HepG2 (cell line): ENCODE measurements around the gene SPSB2. TPM values are rescaled to one million over a fixed set of nuclear protein-coding genes. Genes with fewer than 3 reads are reported as not detected.

Source experiments
- ASH2L ChIP-seq: fragments of 300-600, 200-600 bp; sonication (generic); IDR thresholded peaks from 2 replicates; pipeline ENCODE4 v1.7.0; 2017; ENCODE audit warnings: low read depth, mild to moderate bottlenecking, moderate library complexity, mixed read lengths, low read length; ENCODE audit not compliant: insufficient read length
- ATF4 ChIP-seq, 2 experiments: fragments of 450-650 bp in 1 of 2; sonication (generic) in 1 of 2; formaldehyde crosslinking; IDR thresholded peaks; 2 replicates each; pipeline versions ENCODE4 v1.5.0 to v1.8.0; 2020 to 2022; ENCODE audit warnings: mild to moderate bottlenecking in 1 of 2, missing genetic modification reagents in 1 of 2
- BCL6 ChIP-seq: IDR thresholded peaks from 2 replicates; pipeline ENCODE4 v1.6.1; 2016; ENCODE audit warnings: missing genetic modification reagents, missing compliant biosample characterization
- CHD2 ChIP-seq: IDR thresholded peaks from 2 replicates; pipeline ENCODE4 v1.6.1; 2011; ENCODE audit warnings: low read depth, low read length, improper control_type of control experiment
- ELF3 ChIP-seq: IDR thresholded peaks from 2 replicates; pipeline ENCODE4 v1.6.1; 2016; ENCODE audit warnings: missing genetic modification reagents, missing compliant biosample characterization
- ELK4 ChIP-seq: sonication (generic); formaldehyde crosslinking; IDR thresholded peaks from 2 replicates; pipeline ENCODE4 v1.9.0; 2021; ENCODE audit warnings: missing genetic modification reagents, borderline replicate concordance
- KAT8 ChIP-seq: IDR thresholded peaks from 2 replicates; pipeline ENCODE4 v1.6.1; 2016; ENCODE audit warnings: missing genetic modification reagents, missing compliant biosample characterization
- KDM3A ChIP-seq: IDR thresholded peaks from 2 replicates; pipeline ENCODE4 v1.6.1; 2018; ENCODE audit warnings: low read depth, missing compliant biosample characterization
- NONO ChIP-seq, 2 experiments: fragments of 450-650 bp in 1 of 2; sonication (generic) in 1 of 2; formaldehyde crosslinking in 1 of 2; IDR thresholded peaks in 1 of 2; conservative IDR thresholded peaks in 1 of 2; 2 replicates each; pipeline versions ENCODE4 v1.6.1 to v1.8.0; 2017 to 2022; ENCODE audit warnings: mild to moderate bottlenecking in 1 of 2, missing genetic modification reagents in 1 of 2, moderate library complexity in 1 of 2
- PITX1 ChIP-seq: sonication (generic); formaldehyde crosslinking; IDR thresholded peaks from 2 replicates; pipeline ENCODE4 v1.5.1; 2020; ENCODE audit warnings: mild to moderate bottlenecking, missing genetic modification reagents
- REST ChIP-seq, 2 experiments: IDR thresholded peaks; 2 replicates each; pipeline ENCODE4 v1.6.1; 2011 to 2012; ENCODE audit warnings: low read length in 2 of 2, borderline replicate concordance in 1 of 2, low read depth in 1 of 2, mild to moderate bottlenecking in 1 of 2, moderate library complexity in 1 of 2
- RXRA ChIP-seq: sonication (generic); formaldehyde crosslinking; IDR thresholded peaks from 2 replicates; pipeline ENCODE4 v1.5.1; 2020; ENCODE audit warnings: missing genetic modification reagents
- SNAI1 ChIP-seq: sonication (generic); formaldehyde crosslinking; IDR thresholded peaks from 2 replicates; pipeline ENCODE4 v1.5.0; 2020; ENCODE audit warnings: mild to moderate bottlenecking, missing genetic modification reagents, borderline replicate concordance
- THRA ChIP-seq: sonication (generic); formaldehyde crosslinking; IDR thresholded peaks from 2 replicates; pipeline ENCODE4 v1.4.0; 2020; ENCODE audit warnings: missing genetic modification reagents, borderline replicate concordance
- UBTF ChIP-seq: sonication (generic); formaldehyde crosslinking; IDR thresholded peaks from 2 replicates; pipeline ENCODE4 v1.4.0; 2020; ENCODE audit warnings: mild to moderate bottlenecking, missing genetic modification reagents
- YEATS2 ChIP-seq: sonication (generic); formaldehyde crosslinking; IDR thresholded peaks from 2 replicates; pipeline ENCODE4 v1.4.0; 2020; ENCODE audit warnings: missing genetic modification reagents, borderline replicate concordance
- ZBTB7B ChIP-seq: sonication (generic); formaldehyde crosslinking; IDR thresholded peaks from 2 replicates; pipeline ENCODE4 v1.4.0; 2020; ENCODE audit warnings: missing genetic modification reagents
- ZNF792 ChIP-seq: IDR thresholded peaks from 2 replicates; pipeline ENCODE4 v1.6.1; 2016
- polyA plus RNA-seq, 8 experiments: library from polyadenylated mRNA; depleted of rRNA in 3 of 8; stranded (reverse) in 7 of 8; unstranded in 1 of 8; fragments of >200 nt; fragmentation: Illumina TruSeq in 4 of 8; extraction: Trizol in 4 of 8; gene quantifications; 2 replicates each; pipeline versions ENCODE4 v1.2.1 to v1.2.3, GENCODE V29; 2011 to 2016; ENCODE audit warnings: low read depth in 4 of 8, missing spikeins in 1 of 8, mixed read lengths in 1 of 8; ENCODE audit not compliant: insufficient read depth in 1 of 8
- total RNA-seq, 5 experiments: library from RNA; depleted of rRNA; stranded (reverse); fragments of >200 nt; fragmentation: Illumina TruSeq; extraction: Trizol; gene quantifications; 2 replicates each; pipeline ENCODE4 v1.2.3, GENCODE V29; 2016; ENCODE audit warnings: low read depth in 1 of 5

Gene SPSB2
- total and polyA plus RNA-seq, 2 of the 13 experiments (the other 11 are each of a cell fraction or from before 2014, with no cell fraction given): 2.0 to 6.2 TPM

GRCh38 chr12:6873094-6874014 lies at the start of gene SPSB2 (continued):
- TF ChIP-seq ELF3 (CRISPR knock-in tag) (peak; percentile 65), ZNF792 (CRISPR knock-in tag) (peak; percentile 24; the same call in 1 of the 2 replicates), ZBTB7B (peak; percentile 60; the same call in 1 of the 2 replicates), ELK4 (no peak), KAT8 (CRISPR knock-in tag) (peak; percentile 76), RXRA (peak; percentile 82), REST (IDR thresholded peaks at IDR 0.05; ENCODE audit: borderline replicate concordance in 1 of 2, low read depth in 1 of 2, low read length in 2 of 2) (no peak), UBTF (CRISPR knock-in tag) (peak; percentile 76; the same call in 1 of the 2 replicates), ASH2L (peak; percentile 46), THRA (CRISPR knock-in tag) (peak; percentile 27; the same call in 1 of the 2 replicates), YEATS2 (CRISPR knock-in tag) (peak; percentile 53; the same call in 1 of the 2 replicates), PITX1 (0 out of 2 replicates have a peak, but pooled peaks have one; percentile 31), KDM3A (CRISPR knock-in tag) (peak; percentile 33; the same call in 1 of the 2 replicates), NONO (IDR thresholded peaks at IDR 0.05) (no peak), NONO (CRISPR knock-in tag; conservative IDR thresholded peaks at IDR 0.05) (peak; percentile 89), SNAI1 (peak; percentile 9), BCL6 (CRISPR knock-in tag) (0 out of 2 replicates have a peak, but pooled peaks have one; percentile 40), ATF4 (CRISPR knock-in tag; IDR thresholded peaks at IDR 0.05) (0 out of 4 replicates have a peak, but pooled peaks of 1 of the 2 experiments have one; percentile 15), CHD2 (peak; percentile 75)
